HepG2 (cell line): ENCODE data around the gene WDR7. TPM values are rescaled to one million over a fixed set of nuclear protein-coding genes. Genes with fewer than 3 reads are reported as not detected.

ENCODE experiments used
- ATAC-seq: fragments of 200-7000 bp; cut with Tn5 transposase; 3 replicates; pipeline ENCODE4 v1.9.1; 2020; ENCODE audit warnings: mild to moderate bottlenecking, moderate library complexity
- BruUV-seq: library from RNA; stranded (reverse); fragments of 400-500 nt; replicated peaks from 2 replicates; lab custom pipeline; 2021; lab: Mats Ljungman, UMichigan
- CTCF ChIA-PET: fragments of 300-600 bp; formaldehyde crosslinking; extraction: SDS; loops from one replicate; lab custom pipeline; 2021; ENCODE audit warnings: low total read pairs, inconsistent platforms, low intra/inter-chr PET ratio; lab: Yijun Ruan, JAX
- POLR2A ChIA-PET: fragments of 350-600 bp; sonication (Branson Sonifier 250); formaldehyde crosslinking; loops from one replicate; lab custom pipeline; 2020; ENCODE audit warnings: antibody characterized with exemption, inconsistent platforms; lab: Yijun Ruan, JAX
- DNase-seq: peaks from one replicate; pipeline ENCODE4 v3.0.0-alpha.2; 2015; ENCODE audit warnings: low spot score
- FAIRE-seq: peaks from 3 replicates; lab custom pipeline; 2011; peaks lifted over from hg19 to GRCh38; lab: Jason Lieb, UNC
- H2AFZ ChIP-seq: one replicate; pipeline ENCODE4 v1.6.1; 2011; ENCODE audit warnings: low read length, inconsistent platforms
- H3K27ac ChIP-seq: fragments of 300-600 bp; 3 replicates; pipeline ENCODE4 v1.8.0; 2011; ENCODE audit warnings: mixed run types, mild to moderate bottlenecking, mixed read lengths, low read length, inconsistent platforms; ENCODE audit not compliant: insufficient read depth; ENCODE audit errors: extremely low read length
- H3K27me3 ChIP-seq, 2 experiments: fragments of 200-600 bp in 1 of 2; 2 replicates in 1 of 2; 3 replicates in 1 of 2; pipeline versions ENCODE4 v1.6.0 to v1.8.0; 2011; ENCODE audit warnings: low read length in 2 of 2, mild to moderate bottlenecking in 2 of 2, moderate library complexity in 2 of 2, inconsistent platforms in 1 of 2; ENCODE audit not compliant: insufficient read depth in 2 of 2, control insufficient read depth in 1 of 2
- H3K36me3 ChIP-seq, 2 experiments: fragments of 200-600 bp in 1 of 2; replicated peaks in 1 of 2; 2 replicates in 1 of 2; 3 replicates in 1 of 2; pipeline versions ENCODE4 v1.5.1 to v1.8.0; 2011; ENCODE audit warnings: low read length in 2 of 2, inconsistent platforms in 1 of 2; ENCODE audit not compliant: insufficient read depth in 2 of 2, control insufficient read depth in 1 of 2
- H3K4me1 ChIP-seq: 2 replicates; pipeline ENCODE4 v1.5.1; 2012; ENCODE audit warnings: low read length, inconsistent platforms; ENCODE audit not compliant: insufficient read depth
- H3K4me2 ChIP-seq: 2 replicates; pipeline ENCODE4 v1.6.0; 2011; ENCODE audit warnings: low read depth, low read length, inconsistent platforms
- H3K4me3 ChIP-seq, 3 experiments: fragments of 200-600 bp in 1 of 3; sonication (generic), shearing (Covaris generic) in 1 of 3; replicated peaks in 1 of 3; 2 replicates each; pipeline ENCODE4 v1.5.1; 2011 to 2016; ENCODE audit warnings: low read length in 3 of 3, inconsistent platforms in 2 of 3, low read depth in 2 of 3, mild to moderate bottlenecking in 2 of 3, control low read depth in 1 of 3, mixed read lengths in 1 of 3; ENCODE audit not compliant: insufficient read depth in 1 of 3
- H3K79me2 ChIP-seq: one replicate; pipeline ENCODE4 v1.6.1; 2011; ENCODE audit warnings: low read length, inconsistent platforms; ENCODE audit not compliant: insufficient read depth
- H3K9ac ChIP-seq: 2 replicates; pipeline ENCODE4 v1.6.0; 2011; ENCODE audit warnings: mild to moderate bottlenecking, low read depth, low read length, inconsistent platforms; ENCODE audit not compliant: insufficient read depth
- H3K9me3 ChIP-seq: 2 replicates; pipeline ENCODE4 v1.5.1; 2012; ENCODE audit warnings: mild to moderate bottlenecking, low read length
- H4K20me1 ChIP-seq: 2 replicates; pipeline ENCODE4 v1.6.0; 2011; ENCODE audit warnings: inconsistent platforms, mild to moderate bottlenecking, low read length, moderate library complexity; ENCODE audit not compliant: insufficient read depth
- AHR ChIP-seq: IDR thresholded peaks from 2 replicates; pipeline ENCODE4 v1.6.1; 2018; ENCODE audit warnings: missing genetic modification reagents, missing compliant biosample characterization
- ARID3A ChIP-seq: IDR thresholded peaks from 2 replicates; pipeline ENCODE4 v1.6.1; 2012; ENCODE audit warnings: low read depth, low read length, improper control_type of control experiment
- CBX5 ChIP-seq: sonication (generic); formaldehyde crosslinking; IDR thresholded peaks from 2 replicates; pipeline ENCODE4 v1.4.0; 2020; ENCODE audit warnings: missing genetic modification reagents, borderline replicate concordance
- GABPB1 ChIP-seq: IDR thresholded peaks from 2 replicates; pipeline ENCODE4 v1.6.1; 2016; ENCODE audit warnings: mild to moderate bottlenecking, missing genetic modification reagents, moderate library complexity, missing compliant biosample characterization
- GRHL1 ChIP-seq: sonication (generic); formaldehyde crosslinking; conservative IDR thresholded peaks from 2 replicates; pipeline ENCODE4 v1.8.0; 2022; ENCODE audit warnings: missing genetic modification reagents
- HNRNPK ChIP-seq: fragments of 200-400 bp; formaldehyde crosslinking; IDR thresholded peaks from 2 replicates; pipeline ENCODE4 v1.6.1; 2018; ENCODE audit warnings: low read length, low read depth, moderate library complexity, mild to moderate bottlenecking; ENCODE audit not compliant: poor library complexity, severe bottlenecking
- ONECUT2 ChIP-seq: sonication (generic); formaldehyde crosslinking; IDR thresholded peaks from 2 replicates; pipeline ENCODE4 v1.4.0; 2020; ENCODE audit warnings: missing genetic modification reagents
- SMAD3 ChIP-seq: sonication (generic); formaldehyde crosslinking; IDR thresholded peaks from 2 replicates; pipeline ENCODE4 v1.4.0; 2020; ENCODE audit warnings: missing genetic modification reagents
- TP53 ChIP-seq: sonication (generic); formaldehyde crosslinking; conservative IDR thresholded peaks from 2 replicates; pipeline ENCODE4 v1.4.0; 2020; ENCODE audit warnings: missing genetic modification reagents
- ZBTB10 ChIP-seq: sonication (generic); formaldehyde crosslinking; IDR thresholded peaks from 2 replicates; pipeline ENCODE4 v1.4.0; 2020; ENCODE audit warnings: missing genetic modification reagents, borderline replicate concordance
- ZFP62 ChIP-seq: sonication (generic); formaldehyde crosslinking; IDR thresholded peaks from 2 replicates; pipeline ENCODE4 v1.4.0; 2020; ENCODE audit warnings: missing genetic modification reagents
- WGBS: methylation state at CpG from one replicate; pipeline ENCODE4 v1.1.6; 2017; ENCODE audit warnings: low lambda C conversion rate; 5-methylcytosine and 5-hydroxymethylcytosine counted together
- in situ Hi-C: cut with HindIII; loops from 2 replicates; pipeline ENCODE4 v1.10.0; 2017; ENCODE audit warnings: low pct_unique_long_range_greater_than_20kb; ENCODE audit not compliant: extremely low pct_ligation_motif_present
- intact Hi-C: fragments of 100-400 bp; cut with micrococcal nuclease; formaldehyde crosslinking; loops from one replicate; pipeline ENCODE4 v1.10.0; 2022; ENCODE audit not compliant: unreplicated experiment
- polyA plus RNA-seq, 8 experiments: library from polyadenylated mRNA; depleted of rRNA in 3 of 8; stranded (reverse) in 7 of 8; unstranded in 1 of 8; fragments of >200 nt; fragmentation: Illumina TruSeq in 4 of 8; extraction: Trizol in 4 of 8; gene quantifications; 2 replicates each; pipeline versions ENCODE4 v1.2.1 to v1.2.3, GENCODE V29; 2011 to 2016; ENCODE audit warnings: low read depth in 4 of 8, missing spikeins in 1 of 8, mixed read lengths in 1 of 8; ENCODE audit not compliant: insufficient read depth in 1 of 8
- total RNA-seq, 5 experiments: library from RNA; depleted of rRNA; stranded (reverse); fragments of >200 nt; fragmentation: Illumina TruSeq; extraction: Trizol; gene quantifications; 2 replicates each; pipeline ENCODE4 v1.2.3, GENCODE V29; 2016; ENCODE audit warnings: low read depth in 1 of 5

Gene WDR7
- total and polyA plus RNA-seq, 2 of the 13 experiments (the other 11 are each of a cell fraction or from before 2014, with no cell fraction given) = 2.0 to 7.8 TPM

- no peak for FAIRE-seq
- H3K9me3 ChIP-seq = no peaks in the 10 kb centered on the region
- no peak overlapping the region for H3K4me2 ChIP-seq
- 0 out of 2 replicates have a peak, but pooled peaks have one; percentile 12 for TF ChIP-seq ARID3A
- TF ChIP-seq ZBTB10 (CRISPR knock-in tag) = no peak
- H3K79me2 ChIP-seq = no peaks in the 10 kb centered on the region
- H3K36me3 ChIP-seq = no peaks in the 10 kb centered on the region
- H2AFZ ChIP-seq = no peak overlapping the region
- no peak overlapping the region for H3K27ac ChIP-seq
- ChIA-PET POLR2A (no interaction called here), CTCF (no interaction called here)
- no peaks in the 10 kb centered on the region for H3K27me3 ChIP-seq
- H4K20me1 ChIP-seq = no peaks in the 10 kb centered on the region
- peaks cover 21% of the 10 kb centered on the region for H3K4me1 ChIP-seq
- peak; percentile 15 for DNase-seq
- 89% methylated on average over 2 of the region's 2 CpGs for WGBS
- intact Hi-C loops = loop anchor here (10.0 kb wide), 1 partner anchor 138 kb away; no protein-coding TSS in a partner anchor
- no peak overlapping the region for H3K9ac ChIP-seq
- in situ Hi-C loops = no loop called here
- no TSS peak for BruUV-seq
- ATAC-seq = no peak; the same call in 2 of the 3 replicates
- no peak overlapping the region for H3K4me3 ChIP-seq
Observed at GRCh38 chr18:57002627-57003026, 351.5 kb downstream of the WDR7 start.

- FAIRE-seq = no peak
- in situ Hi-C loops (no loop called here), intact Hi-C loops (loop anchor here (10.0 kb wide), 1 partner anchor 139 kb away; no protein-coding TSS in a partner anchor)
- Histone ChIP-seq H3K27me3 (no peaks in the 10 kb centered on the region), H3K79me2 (no peaks in the 10 kb centered on the region), H3K27ac (no peak overlapping the region), H3K4me1 (peaks cover 21% of the 10 kb centered on the region), H3K9me3 (no peaks in the 10 kb centered on the region), H2AFZ (no peak overlapping the region), H3K4me3 (no peak overlapping the region), H3K36me3 (no peaks in the 10 kb centered on the region), H3K4me2 (no peak overlapping the region), H4K20me1 (no peaks in the 10 kb centered on the region), H3K9ac (no peak overlapping the region)
- no peak for DNase-seq
- ChIA-PET POLR2A (no interaction called here), CTCF (no interaction called here)
- no TSS peak for BruUV-seq
- WGBS = 8% methylated on average over 2 of the region's 2 CpGs
- no peak for ATAC-seq
- TF ChIP-seq ZFP62 (CRISPR knock-in tag) (no peak), GRHL1 (CRISPR knock-in tag) (no peak), HNRNPK (no peak), AHR (CRISPR knock-in tag) (no peak), SMAD3 (CRISPR knock-in tag) (no peak), ONECUT2 (CRISPR knock-in tag) (no peak), TP53 (CRISPR knock-in tag) (no peak), CBX5 (CRISPR knock-in tag) (no peak), GABPB1 (CRISPR knock-in tag) (no peak)
Observed at GRCh38 chr18:57003342-57003741, 352.2 kb downstream of the WDR7 start.
